Measurements from ENCODE around the gene TSC22D2.

- TF ChIP-seq POLR2A (IDR thresholded peaks at IDR 0.05) (no peak), POLR2AphosphoS5 (IDR thresholded peaks at IDR 0.05) (no peak)
- TF ChIP-seq, protein P1, sequence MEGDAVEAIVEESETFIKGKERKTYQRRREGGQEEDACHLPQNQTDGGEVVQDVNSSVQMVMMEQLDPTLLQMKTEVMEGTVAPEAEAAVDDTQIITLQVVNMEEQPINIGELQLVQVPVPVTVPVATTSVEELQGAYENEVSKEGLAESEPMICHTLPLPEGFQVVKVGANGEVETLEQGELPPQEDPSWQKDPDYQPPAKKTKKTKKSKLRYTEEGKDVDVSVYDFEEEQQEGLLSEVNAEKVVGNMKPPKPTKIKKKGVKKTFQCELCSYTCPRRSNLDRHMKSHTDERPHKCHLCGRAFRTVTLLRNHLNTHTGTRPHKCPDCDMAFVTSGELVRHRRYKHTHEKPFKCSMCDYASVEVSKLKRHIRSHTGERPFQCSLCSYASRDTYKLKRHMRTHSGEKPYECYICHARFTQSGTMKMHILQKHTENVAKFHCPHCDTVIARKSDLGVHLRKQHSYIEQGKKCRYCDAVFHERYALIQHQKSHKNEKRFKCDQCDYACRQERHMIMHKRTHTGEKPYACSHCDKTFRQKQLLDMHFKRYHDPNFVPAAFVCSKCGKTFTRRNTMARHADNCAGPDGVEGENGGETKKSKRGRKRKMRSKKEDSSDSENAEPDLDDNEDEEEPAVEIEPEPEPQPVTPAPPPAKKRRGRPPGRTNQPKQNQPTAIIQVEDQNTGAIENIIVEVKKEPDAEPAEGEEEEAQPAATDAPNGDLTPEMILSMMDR (IDR thresholded peaks at IDR 0.05) = no peak
Measured at GRCh38 chr3:150421256-150421655, 13.2 kb downstream of the TSC22D2 start.

All from breast epithelium (tissue), 3 donors.